ENCODE data around the gene MPRIP. TPM values are rescaled to one million over a fixed set of nuclear protein-coding genes. Genes with fewer than 3 reads are reported as not detected.
"Not testable (repeated sequence)": the region's sequence is repeated elsewhere in the genome, so short reads cannot be mapped to it uniquely, and the experiment has no call there.

Gene MPRIP, protein sequence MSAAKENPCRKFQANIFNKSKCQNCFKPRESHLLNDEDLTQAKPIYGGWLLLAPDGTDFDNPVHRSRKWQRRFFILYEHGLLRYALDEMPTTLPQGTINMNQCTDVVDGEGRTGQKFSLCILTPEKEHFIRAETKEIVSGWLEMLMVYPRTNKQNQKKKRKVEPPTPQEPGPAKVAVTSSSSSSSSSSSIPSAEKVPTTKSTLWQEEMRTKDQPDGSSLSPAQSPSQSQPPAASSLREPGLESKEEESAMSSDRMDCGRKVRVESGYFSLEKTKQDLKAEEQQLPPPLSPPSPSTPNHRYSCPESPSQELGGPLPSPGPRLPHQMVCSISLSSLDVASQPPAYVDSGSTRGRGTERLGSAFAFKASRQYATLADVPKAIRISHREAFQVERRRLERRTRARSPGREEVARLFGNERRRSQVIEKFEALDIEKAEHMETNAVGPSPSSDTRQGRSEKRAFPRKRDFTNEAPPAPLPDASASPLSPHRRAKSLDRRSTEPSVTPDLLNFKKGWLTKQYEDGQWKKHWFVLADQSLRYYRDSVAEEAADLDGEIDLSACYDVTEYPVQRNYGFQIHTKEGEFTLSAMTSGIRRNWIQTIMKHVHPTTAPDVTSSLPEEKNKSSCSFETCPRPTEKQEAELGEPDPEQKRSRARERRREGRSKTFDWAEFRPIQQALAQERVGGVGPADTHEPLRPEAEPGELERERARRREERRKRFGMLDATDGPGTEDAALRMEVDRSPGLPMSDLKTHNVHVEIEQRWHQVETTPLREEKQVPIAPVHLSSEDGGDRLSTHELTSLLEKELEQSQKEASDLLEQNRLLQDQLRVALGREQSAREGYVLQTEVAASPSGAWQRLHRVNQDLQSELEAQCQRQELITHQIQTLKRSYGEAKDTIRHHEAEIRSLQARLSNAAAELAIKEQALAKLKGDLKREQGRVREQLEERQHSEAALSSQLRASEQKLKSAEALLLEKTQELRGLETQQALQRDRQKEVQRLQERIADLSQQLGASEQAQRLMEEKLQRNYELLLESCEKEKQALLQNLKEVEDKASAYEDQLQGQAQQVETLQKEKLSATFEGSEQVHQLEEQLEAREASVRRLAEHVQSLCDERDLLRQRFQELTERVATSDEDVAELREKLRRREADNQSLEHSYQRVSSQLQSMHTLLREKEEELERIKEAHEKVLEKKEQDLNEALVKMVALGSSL (N-terminal part only)
- 197 to 352 TPM (median 345 TPM) in 3 replicates for total RNA-seq
- long read RNA-seq, full-length matches to known transcripts: 120 of 305 reads
- long read RNA-seq, partial matches to known transcripts: 93 of 305 reads
- long read RNA-seq, other reads (novel, unspliced or antisense): 92 of 305 reads

GRCh38 chr17:17042384-17042736 is at the start of gene MPRIP:
TSS of gene MPRIP (plus strand) at chr17:17042457. CDS start at chr17:17042849, 392 bp downstream.
- H3K27me3 Mint-ChIP-seq (ENCODE audit: low read depth): no peaks in the 10 kb centered on the region
- H3K9me3 Mint-ChIP-seq (ENCODE audit: low read depth): no peaks in the 10 kb centered on the region
- TF ChIP-seq CTCF (IDR thresholded peaks at IDR 0.05): no peak
- H3K36me3 Mint-ChIP-seq (ENCODE audit: low read depth): no peaks in the 10 kb centered on the region
- peaks cover 59% of the 10 kb centered on the region for H3K4me1 Mint-ChIP-seq (ENCODE audit: low read depth)
- peak within 1 kb of the TSS; percentile 97 for H3K27ac Mint-ChIP-seq (ENCODE audit: unreplicated experiment)
- no peak for DNase-seq (ENCODE audit: low spot score)
- H3K4me3 Mint-ChIP-seq (ENCODE audit: unreplicated experiment): peak within 1 kb of the TSS; percentile 99

DNA sequence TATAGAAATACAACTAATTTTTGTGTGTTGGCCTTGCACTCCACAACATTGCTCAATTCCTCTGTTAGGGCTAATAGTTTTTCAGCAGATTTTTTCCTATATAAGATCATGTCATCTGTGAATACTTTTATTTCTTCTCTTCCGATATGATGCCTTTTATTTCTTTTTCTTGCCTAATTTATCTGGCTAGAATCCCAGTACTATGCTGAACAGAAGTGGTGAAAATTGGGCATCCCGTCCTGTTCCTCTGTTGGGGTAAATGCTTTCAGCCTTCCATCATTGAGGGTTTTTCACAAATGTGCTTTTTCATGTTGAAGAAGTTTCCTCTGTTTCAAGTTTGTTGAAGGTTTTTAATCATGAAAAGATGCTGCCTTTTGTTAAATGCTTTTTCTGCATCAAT is 47.6 kb upstream of the MPRIP start:
- Mint-ChIP-seq H3K27me3 (ENCODE audit: low read depth) (no peaks in the 10 kb centered on the region), H3K9me3 (ENCODE audit: low read depth) (peaks cover 7% of the 10 kb centered on the region), H3K4me3 (ENCODE audit: unreplicated experiment) (no peak overlapping the region), H3K27ac (ENCODE audit: unreplicated experiment) (no peak overlapping the region), H3K36me3 (ENCODE audit: low read depth) (no peaks in the 10 kb centered on the region), H3K4me1 (ENCODE audit: low read depth) (peaks cover 8% of the 10 kb centered on the region)
- no peak for DNase-seq (ENCODE audit: low spot score)
- TF ChIP-seq CTCF (IDR thresholded peaks at IDR 0.05): no peak

- H3K27ac Mint-ChIP-seq (ENCODE audit: unreplicated experiment): no peak overlapping the region
- no peaks in the 10 kb centered on the region for H3K36me3 Mint-ChIP-seq (ENCODE audit: low read depth)
- no peak for DNase-seq (ENCODE audit: low spot score)
- no peaks in the 10 kb centered on the region for H3K27me3 Mint-ChIP-seq (ENCODE audit: low read depth)
- TF ChIP-seq CTCF (IDR thresholded peaks at IDR 0.05): no peak
- peaks cover 7% of the 10 kb centered on the region for H3K9me3 Mint-ChIP-seq (ENCODE audit: low read depth)
- no peak overlapping the region for H3K4me3 Mint-ChIP-seq (ENCODE audit: unreplicated experiment)
- peaks cover 3% of the 10 kb centered on the region for H3K4me1 Mint-ChIP-seq (ENCODE audit: low read depth)
Measured at GRCh38 chr17:16995930-16996329, 46.3 kb upstream of the MPRIP start.

DNA sequence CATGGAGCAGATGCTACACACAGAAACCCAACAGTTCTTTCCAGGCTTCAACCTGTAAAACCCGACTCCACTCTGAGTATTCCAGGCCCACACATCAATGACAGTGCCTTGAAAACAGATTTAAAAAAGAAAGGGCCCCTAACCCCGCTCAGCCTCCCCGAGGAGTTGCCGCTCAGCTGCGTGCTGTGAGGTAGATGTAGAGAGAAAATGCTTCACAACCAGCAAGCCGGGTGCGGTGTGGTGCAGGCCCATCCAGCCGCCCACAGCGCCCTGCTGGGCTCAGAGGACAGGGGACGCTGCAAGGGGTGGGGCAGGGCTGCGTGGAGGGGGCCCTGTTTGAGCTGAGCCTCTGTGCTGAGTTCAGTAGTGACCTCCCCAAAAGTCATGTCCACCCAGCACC is 45.5 kb upstream of the MPRIP start:
- not testable (repeated sequence) for H3K36me3 Mint-ChIP-seq (ENCODE audit: low read depth); H3K9me3 Mint-ChIP-seq (ENCODE audit: low read depth); H3K27me3 Mint-ChIP-seq (ENCODE audit: low read depth); H3K27ac Mint-ChIP-seq (ENCODE audit: unreplicated experiment); H3K4me3 Mint-ChIP-seq (ENCODE audit: unreplicated experiment); H3K4me1 Mint-ChIP-seq (ENCODE audit: low read depth); DNase-seq (ENCODE audit: low spot score)

DNA sequence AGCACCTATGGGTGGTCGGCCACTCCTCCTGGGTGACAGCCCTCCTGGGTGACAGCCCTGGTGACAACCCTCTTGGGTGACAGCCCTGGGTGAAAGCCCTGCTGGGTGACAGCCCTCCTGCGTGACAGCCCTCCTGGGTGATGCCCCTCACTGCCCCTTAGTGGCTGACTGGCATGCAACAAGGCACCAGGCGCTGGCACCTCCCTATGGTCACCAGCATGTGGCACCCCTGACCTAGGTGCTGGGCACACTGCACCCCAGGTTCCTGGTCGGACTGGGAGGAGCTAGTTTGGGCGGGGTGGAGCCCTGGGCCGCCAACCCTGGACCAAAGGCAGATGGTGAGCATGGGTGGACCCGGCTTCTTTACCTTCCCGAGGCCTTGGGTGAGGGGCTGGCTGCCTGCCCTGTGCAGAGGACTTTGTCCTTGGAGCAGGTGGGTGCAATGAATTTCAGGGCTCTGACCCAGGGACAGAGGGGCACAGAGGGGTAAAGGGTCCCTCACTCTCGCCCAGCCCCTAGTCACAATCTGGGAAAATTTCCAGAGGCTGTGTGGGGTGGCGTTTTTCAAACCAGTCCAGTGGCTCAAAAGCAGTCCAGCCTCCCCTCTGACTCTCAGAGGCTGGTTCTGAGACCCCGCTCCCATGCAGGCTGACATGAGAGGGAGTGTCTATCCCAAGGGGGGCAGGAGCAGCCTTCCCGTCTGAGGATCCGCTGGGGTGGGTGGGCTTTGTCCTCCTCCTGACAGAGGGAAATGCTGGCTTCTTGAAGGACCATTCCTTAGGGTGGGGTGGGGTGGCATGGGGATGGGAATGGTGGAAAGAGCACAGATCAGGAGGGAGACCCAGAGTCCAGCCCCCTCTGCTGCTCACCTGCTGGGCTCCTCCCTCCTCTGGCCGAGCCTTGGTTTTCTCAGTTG is 44.5 kb upstream of the MPRIP start:
- no peak overlapping the region for H3K27ac Mint-ChIP-seq (ENCODE audit: unreplicated experiment)
- H3K4me1 Mint-ChIP-seq (ENCODE audit: low read depth): peaks cover 7% of the 10 kb centered on the region
- DNase-seq (ENCODE audit: low spot score): no peak
- H3K9me3 Mint-ChIP-seq (ENCODE audit: low read depth): peaks cover 7% of the 10 kb centered on the region
- no peak overlapping the region for H3K4me3 Mint-ChIP-seq (ENCODE audit: unreplicated experiment)
- TF ChIP-seq CTCF (IDR thresholded peaks at IDR 0.05): no peak
- no peaks in the 10 kb centered on the region for H3K27me3 Mint-ChIP-seq (ENCODE audit: low read depth)
- H3K36me3 Mint-ChIP-seq (ENCODE audit: low read depth): no peaks in the 10 kb centered on the region

Data from chondrocyte (in vitro differentiated cells).